Fibroblast of mammary gland (primary cell): Measurements from ENCODE around the gene OR10H1.
"Not testable (repeated sequence)": the region's sequence is repeated elsewhere in the genome, so short reads cannot be mapped to it uniquely, and the experiment has no call there.

Experiments
- DNase-seq: peaks from one replicate; pipeline ENCODE4 v3.0.0-alpha.2; 2010; ENCODE audit warnings: low read depth
- H3K4me3 ChIP-seq: 2 replicates; pipeline ENCODE4 v1.5.1; 2011; ENCODE audit warnings: low read depth, mild to moderate bottlenecking, low read length, moderate library complexity; ENCODE audit not compliant: control insufficient read depth
- CTCF ChIP-seq: conservative IDR thresholded peaks from 2 replicates; pipeline ENCODE4 v1.5.1; 2011; ENCODE audit warnings: low read depth, low read length, inconsistent platforms; ENCODE audit not compliant: control insufficient read depth, insufficient read depth

Gene OR10H1

GRCh38 chr19:15837221-15837731, 21.8 kb upstream of the OR10H1 start:
- no peak for TF ChIP-seq CTCF
- H3K4me3 ChIP-seq = peak overlapping the region; percentile 72
- no peak for DNase-seq

GRCh38 chr19:15836330-15837220, 21.1 kb upstream of the OR10H1 start:
- peak overlapping the region; percentile 72 for H3K4me3 ChIP-seq
- peak; percentile 89 for DNase-seq
- TF ChIP-seq CTCF = no peak

- DNase-seq = not testable (repeated sequence)
- peak overlapping the region; percentile 72 for H3K4me3 ChIP-seq
Measured at GRCh38 chr19:15835565-15836329, 20.3 kb upstream of the OR10H1 start.

- not testable (repeated sequence) for H3K4me3 ChIP-seq, DNase-seq
Measured at GRCh38 chr19:15834232-15834631, 18.8 kb upstream of the OR10H1 start.

- no peak for TF ChIP-seq CTCF
- DNase-seq = no peak
- no peak overlapping the region for H3K4me3 ChIP-seq
Measured at GRCh38 chr19:15831626-15832025, 16.2 kb upstream of the OR10H1 start.

GRCh38 chr19:15829786-15830185, 14.3 kb upstream of the OR10H1 start:
- H3K4me3 ChIP-seq = no peak overlapping the region
- no peak for TF ChIP-seq CTCF
- DNase-seq = no peak

- TF ChIP-seq CTCF = no peak
- no peak for DNase-seq
- H3K4me3 ChIP-seq = no peak overlapping the region
Measured at GRCh38 chr19:15829306-15829698, 13.8 kb upstream of the OR10H1 start.

GRCh38 chr19:15828611-15829305, 13.3 kb upstream of the OR10H1 start:
- not testable (repeated sequence) for DNase-seq, H3K4me3 ChIP-seq
